ENCODE measurements around the gene ZMIZ1.

ZMIZ1 gene

DNA sequence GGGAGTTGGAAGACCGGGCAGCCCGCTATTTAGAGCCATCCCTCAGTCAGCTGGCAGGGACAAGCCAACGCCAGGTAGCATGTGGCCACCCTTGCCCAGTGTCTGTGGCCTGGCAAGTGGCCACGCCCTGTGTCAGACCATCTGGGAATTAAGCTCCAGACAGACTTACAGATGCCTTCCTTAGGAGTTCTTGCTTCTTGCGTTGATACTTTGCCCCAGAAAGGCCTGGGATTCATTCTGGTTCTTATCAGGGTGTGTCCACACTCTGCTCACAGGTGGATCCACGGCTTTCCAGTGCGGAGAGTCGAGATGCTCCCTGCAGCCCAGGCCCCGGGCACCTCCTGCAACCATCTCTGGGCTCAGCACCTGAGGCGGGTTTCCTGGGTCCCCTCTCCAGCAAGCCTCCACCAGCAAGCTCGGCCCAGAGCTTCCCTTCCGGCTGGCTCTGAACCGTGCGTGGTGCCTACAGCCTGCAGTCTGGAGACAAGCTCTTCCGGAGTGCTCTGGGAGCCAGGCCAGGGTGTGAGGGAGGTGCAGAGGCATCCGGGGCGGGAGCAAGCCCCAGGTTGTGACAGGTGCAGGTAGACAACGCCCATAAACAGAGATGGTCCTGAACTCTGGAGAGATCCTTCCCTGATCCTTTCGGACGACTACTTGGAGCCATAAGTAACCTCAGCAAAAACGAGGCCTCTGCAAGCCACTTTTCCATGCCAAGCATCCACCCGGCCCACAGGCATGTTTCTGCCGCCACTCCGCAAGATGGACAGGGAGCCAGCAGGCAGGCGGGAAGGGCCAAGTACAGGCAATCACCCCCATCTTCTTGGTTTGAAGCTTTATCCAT is 246.2 kb downstream of the ZMIZ1 start:
- no peak for DNase-seq

DNA sequence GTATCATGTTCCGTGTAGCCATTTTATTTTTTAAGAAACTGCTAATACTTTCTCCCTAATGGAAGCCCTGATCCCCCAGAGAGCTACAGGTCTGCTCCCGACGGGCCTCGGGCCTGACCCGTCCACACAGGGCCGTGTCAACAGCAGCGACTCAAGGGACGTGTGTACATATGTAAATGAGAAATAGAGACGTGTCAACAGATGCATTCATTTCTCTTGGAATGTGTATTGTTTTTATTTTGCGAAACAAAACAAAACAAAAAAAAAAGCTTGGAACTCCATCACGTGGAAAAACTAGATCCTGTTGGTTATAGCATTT is 246.8 kb downstream of the ZMIZ1 start:
- no peak for DNase-seq

DNA sequence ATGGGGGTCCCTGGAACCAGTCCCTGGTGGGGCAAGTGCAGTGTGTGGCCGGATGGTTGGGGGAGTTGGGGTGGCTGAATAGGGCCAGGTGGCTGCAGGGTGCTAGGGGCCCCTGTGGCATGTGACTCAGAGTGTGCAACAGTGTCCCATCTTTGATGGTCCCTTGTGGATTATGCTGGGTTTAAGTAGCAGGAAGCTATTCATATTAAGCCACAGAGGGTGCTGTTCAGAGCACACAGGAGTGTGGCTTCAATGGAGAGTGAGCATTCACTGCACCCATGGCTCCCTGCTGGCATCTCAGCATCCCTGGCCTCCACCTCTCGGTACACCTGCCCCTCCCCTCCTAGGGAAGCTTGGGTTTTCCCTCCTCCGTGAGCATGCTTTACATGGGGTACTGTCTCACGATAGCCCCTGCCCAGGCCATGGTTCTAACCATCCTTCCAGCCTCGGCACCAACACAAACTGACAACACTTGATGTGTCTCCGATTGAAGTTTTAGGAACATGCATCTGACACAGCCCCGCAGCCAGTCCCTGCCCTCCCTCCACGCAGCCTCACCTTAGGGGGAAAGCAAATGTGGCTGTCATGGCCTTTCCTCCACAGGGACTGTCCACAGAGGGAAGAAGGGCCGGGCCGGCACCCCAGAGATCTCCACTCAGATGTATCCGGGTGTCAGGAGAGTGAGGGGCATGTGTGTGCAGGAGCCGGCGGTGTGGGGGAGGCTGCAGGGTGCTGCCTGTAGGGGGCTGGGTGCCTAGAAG is 248.1 kb downstream of the ZMIZ1 start:
- no peak for DNase-seq

DNA sequence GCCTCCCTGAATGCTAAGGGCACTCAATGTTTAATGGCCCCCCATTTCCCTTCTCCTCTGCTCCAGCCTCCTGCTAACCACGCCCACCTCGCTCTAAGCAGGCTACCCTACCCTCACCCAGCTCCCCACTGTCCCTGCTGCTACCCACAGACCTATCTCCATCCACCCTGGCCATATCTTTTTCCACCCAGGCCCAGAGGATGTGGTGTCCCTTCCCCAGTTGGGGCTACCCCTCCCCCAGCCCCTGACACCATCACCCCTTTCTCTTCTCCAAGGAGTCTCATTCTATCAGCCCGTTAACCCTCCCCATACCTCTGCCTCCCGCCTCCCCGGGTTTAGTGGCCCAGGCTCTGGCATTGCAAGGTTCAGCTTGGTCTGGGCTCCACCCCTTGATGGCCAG is 249.6 kb downstream of the ZMIZ1 start:
- DNase-seq = no peak

DNA sequence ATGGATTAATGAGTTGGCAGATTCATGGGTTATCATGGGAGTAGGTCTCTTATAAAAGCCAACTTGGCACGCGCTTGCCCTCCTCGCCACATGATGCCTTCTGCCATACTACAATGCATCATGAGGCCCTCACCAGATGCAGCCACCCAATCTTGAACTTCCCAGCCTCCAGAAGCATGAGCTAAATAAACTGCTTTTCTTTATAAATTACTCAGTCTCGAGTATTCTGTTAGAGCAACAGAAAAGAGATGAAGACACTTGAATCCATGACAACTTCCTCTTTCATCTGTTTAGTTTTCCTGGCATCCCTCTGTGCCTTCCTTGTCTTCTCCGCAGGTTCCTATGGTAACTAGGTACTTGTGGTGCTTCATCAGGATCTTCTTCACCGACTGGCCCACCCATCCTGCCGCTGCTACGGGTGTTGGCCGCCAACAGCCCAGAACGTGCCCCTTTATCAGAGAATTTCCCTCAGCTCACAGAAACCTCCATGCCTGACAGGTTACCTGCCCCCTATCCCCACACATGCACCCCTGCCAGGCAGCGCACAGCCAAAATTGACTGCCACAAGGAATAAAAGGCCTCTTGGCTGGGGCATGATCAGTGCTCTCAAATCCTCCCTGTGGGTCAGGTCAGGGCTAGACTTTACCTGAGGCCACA is 250.5 kb downstream of the ZMIZ1 start:
- DNase-seq = no peak

DNA sequence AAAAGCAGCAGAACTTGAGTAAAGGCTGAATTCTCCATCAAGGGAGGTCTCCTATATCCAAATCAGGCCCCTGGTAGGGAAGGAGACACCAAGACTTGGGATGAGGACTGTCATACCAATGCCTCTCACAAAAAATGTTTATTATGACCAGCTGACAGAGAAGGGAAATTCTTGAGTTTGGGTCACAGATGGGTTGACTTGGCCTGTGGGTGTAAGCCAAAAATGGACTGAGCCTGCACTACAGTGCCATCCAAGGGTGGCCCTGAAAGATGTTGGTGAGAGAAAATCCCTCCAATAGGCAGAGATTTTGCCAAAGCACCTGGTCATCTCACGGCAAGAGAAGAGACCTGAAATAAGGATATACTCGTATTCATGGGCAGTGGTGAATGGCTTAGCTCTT is 251.6 kb downstream of the ZMIZ1 start:
- DNase-seq = no peak

DNA sequence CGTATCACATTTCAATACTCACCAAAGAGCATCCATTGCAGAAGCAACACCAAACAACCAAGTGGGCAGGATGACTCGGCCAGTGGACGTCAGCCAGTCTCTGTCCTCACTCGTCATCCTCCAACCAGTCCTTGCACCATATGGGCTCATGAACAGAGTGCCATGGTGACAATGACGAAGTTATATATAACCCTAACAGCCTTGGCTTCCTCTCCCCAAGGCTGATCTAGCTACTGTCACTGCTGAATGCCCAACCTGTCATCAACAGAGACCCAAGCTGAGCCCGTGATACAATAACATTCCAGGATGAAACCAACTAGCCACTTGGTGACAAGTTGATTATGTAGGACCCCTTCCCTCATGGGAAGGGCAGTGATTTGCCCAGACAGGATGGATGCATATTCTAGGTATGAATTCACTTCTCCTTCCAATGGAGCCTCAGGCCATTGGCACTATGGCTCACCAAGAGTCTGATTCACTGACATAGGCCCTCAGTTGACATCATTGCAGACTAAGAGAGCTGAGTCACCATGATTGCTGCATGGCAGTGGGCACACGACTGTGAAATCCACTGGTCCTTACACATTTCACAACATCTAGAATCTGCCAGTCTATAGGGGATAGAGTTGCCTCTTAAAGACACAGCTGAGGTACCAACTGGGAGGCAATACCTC is 252.2 kb downstream of the ZMIZ1 start:
- peak; percentile 23 to 42 for DNase-seq

DNA sequence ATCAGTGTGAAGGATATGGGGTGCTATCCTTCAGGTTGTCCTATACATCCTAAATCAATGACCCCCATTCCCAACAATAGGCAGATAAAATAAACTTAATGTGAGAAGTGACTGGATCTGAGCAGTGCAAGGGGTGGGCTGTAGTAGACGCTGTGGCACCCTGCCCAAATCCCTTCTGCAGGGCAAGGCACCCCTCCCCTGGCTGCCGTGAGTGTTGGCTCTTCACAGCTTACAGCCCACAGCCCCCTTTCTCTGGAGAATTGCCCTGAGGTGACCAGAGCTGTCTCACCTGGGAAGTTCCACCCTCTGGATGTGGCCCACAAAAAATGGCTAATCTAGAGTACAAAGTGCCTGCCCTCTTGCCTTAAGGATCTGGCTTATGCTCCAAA is 252.7 kb downstream of the ZMIZ1 start:
- DNase-seq = no peak

DNA sequence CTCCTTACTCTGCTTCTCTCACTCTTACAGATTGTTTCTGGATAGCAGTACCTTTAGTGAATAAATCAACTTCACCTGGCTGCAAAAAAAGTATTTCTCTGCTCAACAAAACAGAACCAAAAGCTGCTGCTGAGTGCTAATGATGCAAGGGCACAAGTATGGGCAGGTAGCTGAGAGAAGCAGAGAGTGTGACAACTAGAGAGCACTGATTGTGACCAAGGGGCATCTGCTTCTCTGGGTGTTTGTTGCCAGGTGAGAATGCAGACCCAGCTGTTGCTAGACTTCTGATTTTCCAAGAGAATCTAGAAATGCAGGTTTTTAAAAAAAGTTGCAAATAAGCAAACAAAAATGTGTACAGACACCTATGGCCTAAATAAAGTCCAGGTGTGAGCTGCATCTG is 253.2 kb downstream of the ZMIZ1 start:
- DNase-seq = no peak

DNA sequence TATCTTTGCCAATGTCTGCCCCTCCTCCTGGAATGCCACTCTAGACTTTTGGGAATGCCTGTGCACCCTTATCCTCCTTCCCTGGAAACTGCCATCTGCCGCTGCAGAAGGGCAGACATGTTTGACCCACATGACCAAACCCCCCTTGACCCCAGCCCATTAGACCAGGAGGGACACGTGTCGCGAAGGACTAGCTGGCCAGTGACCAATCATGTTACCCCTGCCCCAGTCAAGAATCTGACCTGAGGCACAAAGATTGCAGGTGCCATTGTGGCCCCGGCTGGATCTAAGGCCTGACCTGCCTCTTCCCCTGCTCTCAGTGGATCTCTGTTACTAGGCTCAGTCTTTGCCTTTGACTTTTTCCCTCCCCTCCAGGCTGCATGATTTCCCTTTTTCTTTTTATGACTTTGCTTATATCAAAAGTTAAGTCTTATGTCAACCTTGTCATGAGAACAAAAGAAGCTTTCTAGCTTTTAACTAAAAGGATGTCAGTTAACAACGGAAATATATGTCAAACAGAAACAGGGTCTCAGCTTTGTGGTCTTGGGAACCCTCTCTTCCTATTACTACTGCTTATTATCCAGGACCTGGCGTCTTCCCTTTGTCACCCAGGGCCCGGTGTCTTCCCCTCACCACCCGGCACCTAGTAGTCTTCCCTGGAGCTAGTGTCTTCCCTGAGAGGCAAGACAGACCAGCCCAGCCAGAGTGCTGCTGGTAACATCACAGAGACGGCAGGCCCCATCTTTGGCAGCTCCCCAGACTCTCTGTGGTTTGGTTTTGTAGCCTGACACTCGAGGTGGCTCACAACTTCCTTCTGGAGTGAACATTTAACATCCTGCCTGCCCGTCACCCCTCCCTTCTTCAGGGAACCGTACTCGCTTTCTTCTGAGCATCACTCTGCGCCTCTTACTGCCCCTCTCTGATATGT is 254.1 kb downstream of the ZMIZ1 start:
- peak; percentile 74 to 76 for DNase-seq

DNA sequence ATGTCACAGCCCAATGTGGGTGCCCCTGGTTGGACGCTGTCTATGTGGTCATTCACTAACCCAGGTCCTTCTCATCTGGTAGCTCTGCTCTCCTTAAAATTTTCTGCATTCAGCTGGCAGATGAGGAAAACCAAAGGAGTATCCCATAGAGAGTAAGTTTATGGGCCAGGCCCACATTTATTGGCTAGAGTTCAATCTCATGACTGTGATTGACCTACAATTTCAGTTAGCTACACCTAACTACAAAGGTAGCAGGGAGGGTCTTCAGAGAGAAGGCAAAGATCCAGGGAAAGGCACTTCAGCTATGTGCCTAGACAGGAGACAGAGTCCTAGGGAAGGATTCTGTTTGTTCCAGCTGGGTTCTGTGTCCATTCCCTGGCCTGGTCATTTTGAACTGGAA is 254.8 kb downstream of the ZMIZ1 start:
- no peak for DNase-seq

DNA sequence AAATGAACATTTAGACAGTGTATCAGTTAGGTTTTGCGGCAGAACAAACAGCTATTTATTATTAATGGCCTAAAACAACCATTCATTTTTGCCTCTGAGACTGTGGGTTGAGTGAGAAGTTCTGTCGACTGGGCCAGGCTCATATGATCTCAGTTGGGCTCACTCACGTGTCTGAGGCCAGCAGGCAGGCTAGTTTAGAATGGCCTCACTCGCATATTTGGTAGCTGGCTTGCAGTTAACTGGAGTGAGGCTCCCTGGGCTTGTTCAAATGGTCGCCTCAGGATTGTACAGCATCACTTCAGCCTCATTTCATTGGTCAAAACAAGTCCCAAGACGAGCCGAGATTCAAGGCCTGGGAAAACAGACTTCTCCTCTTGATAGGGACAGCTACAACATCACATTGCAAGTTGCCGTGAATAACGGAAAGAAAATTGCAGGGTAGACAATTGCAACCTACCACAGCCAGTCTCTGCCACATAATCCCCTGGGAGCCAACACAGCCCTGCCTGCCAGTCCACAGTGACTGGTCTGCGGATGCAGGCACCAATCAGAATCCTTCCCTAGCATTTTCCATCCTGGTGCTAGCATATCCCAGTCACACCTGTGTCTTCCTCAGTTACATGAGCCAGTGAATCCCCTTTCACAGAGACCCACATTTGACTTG is 255.4 kb downstream of the ZMIZ1 start:
- DNase-seq = no peak

DNA sequence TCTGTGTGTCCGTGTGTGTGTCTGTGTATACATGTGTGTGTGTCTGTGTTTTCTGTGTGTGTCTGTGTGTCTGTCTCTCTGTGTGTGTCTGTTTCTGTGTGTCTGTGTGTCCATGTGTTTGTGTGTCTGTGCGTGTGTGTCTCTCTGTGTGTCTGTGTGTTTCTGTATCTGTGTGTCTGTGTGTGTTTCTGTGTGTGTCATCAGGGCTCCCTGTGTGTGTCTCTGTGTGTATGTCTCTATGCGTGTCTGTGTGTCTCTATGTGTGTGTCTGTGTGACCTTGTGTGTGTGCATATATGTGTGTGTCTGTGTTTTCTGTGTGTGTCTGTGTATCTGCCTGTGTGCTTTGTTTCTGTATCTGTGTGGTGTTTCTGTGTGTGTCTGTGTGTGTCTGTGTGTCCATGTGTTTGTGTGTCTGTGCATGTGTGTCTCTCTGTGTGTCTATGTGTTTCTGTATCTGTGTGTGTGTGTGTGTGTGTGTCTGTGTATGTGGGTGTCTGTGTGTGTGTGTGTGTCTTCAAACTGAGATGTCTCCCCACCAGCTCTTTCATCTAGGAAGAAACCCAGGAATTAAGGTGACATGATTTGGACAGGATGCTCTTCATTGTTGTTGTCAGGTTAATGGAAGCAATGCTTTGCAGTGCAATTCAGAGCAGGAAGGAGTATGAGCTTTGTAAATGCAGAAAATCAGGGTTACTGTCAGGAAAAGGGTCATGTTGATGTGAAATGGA is 257.8 kb downstream of the ZMIZ1 start:
- DNase-seq = no peak

DNA sequence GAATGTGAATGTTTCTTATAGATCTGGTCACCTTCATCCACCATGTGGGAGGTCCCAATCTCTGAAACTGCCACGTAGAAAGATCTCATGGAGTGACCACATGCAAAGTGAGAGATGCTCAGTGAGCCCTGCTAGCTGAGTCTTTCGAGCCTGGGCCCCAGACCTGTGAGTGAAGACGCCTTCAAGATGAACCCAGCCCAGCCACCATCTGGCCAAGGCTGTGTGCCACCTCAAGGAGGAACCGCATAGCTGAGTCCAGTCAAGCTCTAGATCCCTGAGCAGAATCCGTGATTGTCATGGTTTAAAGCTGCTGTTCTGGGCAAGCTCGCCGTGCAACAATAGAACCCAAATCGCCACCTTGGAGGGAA is 258.3 kb downstream of the ZMIZ1 start:
- DNase-seq = no peak

DNA sequence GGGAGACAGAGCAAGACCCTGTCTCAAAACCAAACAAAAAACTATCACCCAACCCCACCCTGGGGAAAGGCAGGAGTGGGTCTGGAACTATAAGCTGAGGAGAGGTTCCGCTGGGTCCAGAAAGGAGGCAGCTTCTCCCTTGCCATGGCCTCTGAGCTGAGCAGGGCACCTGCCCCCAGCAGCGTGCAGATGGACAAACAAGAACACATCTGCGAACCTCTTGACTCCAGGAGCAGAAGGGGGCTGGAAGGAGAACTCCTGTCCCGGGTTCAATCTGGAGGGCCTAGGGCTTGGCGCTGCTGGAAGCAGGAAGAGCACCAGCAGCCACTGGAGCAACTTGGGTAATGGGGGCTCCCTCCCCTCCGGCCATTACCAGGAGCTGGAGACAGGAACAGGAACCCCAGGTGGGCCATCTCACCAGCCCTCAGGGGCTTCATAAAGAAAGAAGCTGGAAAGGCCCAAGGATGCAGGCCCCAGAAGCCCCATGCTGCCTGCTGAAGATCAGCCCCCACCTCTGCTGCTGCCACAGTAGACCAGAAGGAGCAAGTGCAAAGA is 259.5 kb downstream of the ZMIZ1 start:
- no peak for DNase-seq

DNA sequence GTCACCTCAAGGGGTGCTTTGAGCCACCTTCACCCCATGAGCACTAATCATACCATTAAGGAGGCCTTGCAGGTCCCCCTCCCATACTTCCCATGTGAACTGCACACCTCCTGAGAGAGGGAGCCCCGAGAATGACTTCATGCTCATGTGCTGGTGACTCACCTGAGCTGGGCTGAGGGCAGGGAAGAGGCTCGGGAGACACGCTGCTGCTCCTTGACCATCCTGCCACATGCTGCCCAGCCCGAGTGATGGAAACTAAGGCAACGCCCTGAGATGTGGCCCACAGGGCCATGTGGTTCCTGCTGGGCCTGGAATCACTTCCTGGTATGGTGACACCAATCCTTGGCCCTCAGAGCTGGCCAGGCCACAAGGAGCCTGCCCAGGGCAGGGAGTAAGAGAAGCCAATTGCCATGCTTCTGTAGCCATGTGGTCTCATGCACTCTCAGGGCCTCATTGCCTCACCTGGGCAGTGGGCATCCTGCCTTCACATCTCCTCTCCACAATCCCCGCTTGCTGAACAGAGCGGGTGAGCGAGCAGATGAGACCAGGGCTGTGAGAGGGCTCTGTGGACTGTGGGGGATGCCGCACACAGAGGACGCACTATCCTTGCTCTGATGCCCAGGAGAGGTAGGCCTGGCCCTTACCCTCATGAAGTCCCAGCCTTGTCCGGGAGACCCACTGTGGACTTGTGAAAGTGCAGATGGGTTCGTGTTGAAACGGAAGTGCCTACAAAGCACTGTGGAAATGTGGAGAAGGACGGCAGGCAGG is 260.2 kb downstream of the ZMIZ1 start:
- DNase-seq = no peak

DNA sequence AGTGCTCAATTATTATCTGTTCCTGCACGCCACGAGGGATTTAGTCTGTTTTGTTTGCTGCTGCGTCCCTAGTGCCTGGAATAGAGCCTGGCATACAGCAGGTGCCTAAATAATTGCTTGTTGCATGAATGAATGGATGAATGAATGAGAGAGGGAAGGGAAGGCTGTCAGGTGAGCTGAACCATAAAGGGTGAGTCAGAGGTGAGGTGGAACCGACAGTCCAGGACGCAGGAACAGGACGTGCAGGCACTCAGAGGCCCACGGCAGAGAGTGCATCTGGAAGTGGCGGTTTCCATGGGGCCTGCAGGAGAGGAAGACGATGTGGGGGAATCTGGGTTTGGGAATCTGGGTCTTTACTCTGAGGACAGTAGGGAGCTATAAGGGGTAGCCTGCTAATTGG is 260.8 kb downstream of the ZMIZ1 start:
- no peak for DNase-seq

DNA sequence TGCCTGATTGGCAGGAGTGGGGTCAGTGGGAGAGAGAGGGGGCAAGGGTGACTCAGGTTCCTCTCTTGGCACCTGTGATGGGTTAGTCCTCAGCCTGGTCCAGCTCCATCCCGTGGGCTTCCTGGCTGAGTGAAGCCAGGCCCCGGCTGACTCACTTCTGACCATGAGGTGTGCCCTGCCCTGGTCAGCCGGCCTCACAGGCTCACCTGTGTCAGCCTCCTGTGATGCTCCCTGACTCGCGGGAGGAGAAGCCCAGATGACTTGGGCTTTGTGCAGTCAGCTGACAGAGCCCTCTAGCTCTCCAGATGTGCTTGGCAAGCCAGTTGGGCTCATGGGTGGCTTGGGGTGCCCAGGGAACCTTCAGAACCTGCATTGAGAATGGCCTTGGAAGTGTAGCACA is 262.5 kb downstream of the ZMIZ1 start:
- peak; percentile 30 to 39 for DNase-seq

DNA sequence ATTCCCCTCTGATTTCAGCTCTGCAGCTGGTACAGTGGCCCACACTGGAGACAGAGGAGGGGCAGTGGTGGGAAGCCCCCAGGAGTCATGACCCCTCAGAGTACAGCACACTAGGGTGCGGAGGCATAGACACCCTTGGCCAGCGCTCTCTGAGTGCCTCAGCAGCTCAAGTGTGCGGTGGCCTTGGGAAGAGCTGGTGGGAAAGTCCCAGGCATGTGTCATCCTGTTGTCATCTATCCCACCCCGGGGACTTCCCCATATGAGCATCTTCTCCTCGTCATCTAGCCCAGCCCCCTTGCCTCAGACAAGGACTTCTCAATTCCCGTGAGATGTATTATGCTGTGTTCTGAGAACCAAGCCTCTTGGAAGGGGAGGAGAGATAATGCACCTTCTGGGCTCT is 262.9 kb downstream of the ZMIZ1 start:
- peak; percentile 83 to 89 for DNase-seq
